ENCODE measurements around the gene DIABLO.
"Not testable (repeated sequence)": the region's sequence is repeated elsewhere in the genome, so short reads cannot be mapped to it uniquely, and the experiment has no call there.

DIABLO gene

DNA sequence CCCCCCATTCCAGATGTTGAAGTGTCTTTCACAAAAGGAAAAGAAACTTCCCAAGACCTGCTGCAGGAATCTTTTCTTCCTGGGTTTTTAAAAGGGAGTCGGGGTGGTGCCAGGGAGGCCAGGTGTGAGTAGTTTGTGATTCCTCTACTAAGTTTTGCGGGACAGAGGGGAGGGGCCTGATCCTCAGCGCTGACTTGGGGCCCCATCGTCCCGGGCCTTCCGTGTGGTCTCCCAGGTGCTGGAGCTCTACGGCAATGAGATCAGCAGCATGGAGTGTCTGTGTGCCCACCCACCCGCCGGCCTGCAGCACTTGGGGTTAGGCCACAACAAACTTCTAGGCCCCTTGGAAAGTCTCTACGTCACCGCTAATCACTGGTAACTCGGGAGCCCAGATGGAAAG is 38.4 kb downstream of the DIABLO start:
- DNase-seq = no peak

DNA sequence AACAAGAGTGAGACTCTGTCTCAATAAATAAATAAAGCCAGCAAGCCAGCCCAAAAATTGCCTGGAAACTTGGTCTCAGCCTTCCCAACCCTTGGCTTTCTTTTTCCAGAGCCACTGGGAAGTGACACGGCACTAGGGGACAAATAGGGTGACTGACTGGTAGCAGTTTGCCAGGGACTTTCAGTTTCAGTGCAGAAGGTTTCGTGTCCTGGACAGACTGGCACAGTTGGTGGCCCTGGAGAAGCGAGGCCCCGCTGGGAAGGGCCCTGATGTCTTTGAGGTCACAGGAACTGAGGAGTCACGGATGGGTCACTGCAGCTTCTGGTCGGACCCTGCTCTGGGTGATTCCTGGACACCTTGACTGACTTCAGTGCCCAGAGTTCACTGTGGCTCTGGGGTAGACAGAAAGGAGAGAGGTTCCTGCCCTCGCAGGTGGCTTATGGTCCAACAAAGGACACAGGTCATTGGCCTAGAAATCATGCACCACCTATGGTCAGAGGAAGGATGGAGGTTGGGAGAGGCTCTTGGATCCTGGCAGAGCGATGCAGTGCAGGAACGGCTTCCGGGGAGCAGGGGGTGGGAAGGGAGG is 40.3 kb downstream of the DIABLO start:
- DNase-seq = no peak

- no peak for DNase-seq
Observed at GRCh38 chr12:122185079-122185478, 40.8 kb downstream of the DIABLO start.

GRCh38 chr12:122184517-122184916 is 41.3 kb downstream of the DIABLO start:
- DNase-seq = no peak

DNA sequence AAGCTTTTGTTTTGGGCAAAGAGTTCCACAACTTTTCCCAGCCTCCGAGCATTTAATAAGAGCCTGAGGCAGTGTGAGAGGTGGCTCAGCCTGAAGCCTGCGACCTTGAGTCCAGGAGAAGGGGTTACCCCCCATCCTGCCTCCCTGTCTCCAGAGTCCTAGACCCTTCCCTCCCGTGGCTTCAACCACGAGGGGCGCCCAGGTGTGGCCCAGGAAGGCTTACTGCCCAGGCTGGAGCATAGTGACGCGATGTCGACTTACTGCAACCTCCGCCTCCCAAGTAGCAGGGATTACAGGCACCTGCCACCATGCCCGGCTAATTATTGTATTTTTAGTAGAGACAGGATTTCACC is 42.3 kb downstream of the DIABLO start:
- no peak for DNase-seq

DNA sequence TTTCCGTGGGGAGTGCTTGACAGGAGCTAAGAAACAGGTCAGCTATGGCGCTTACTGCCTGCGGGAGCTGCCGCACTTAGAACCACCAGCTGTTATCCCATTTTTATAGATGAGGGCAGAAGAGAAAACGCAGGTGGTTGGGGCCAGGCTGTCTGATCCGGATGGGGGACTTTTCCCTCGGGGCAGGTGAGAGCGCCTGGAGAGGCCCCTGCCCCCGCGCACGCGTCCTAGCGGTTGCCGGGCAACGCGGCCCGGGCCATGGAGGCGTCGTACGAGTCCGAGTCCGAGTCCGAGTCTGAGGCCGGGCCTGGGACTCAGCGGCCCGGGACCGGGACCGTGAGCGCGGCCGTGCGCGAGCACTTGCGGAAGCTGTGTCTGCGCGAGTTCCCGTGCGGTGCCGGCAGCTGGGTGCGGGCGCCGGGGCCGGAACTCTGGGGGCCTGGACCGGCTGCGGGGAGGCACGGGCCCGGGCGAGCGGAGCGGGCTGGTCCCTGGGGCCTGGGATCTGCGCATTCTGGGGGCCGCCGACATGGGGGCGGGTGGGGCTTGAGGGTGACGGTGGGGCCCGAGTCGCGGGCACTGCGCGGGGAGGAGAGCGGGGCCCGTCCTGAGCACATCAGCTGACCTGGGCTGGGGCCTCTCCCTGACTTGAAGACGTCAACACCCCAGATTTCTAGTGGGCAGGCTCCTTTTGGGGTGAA is 42.8 kb downstream of the DIABLO start, which contains the start of gene LRRC43:
Gene LRRC43 (plus strand): TSS at position 237 of the 701 bp plus-strand sequence. CDS start 22 bp downstream, at position 259.
- DNase-seq = peak; percentile 25

- not testable (repeated sequence) for DNase-seq
Observed at GRCh38 chr12:122176473-122176872, 49.4 kb downstream of the DIABLO start.

GRCh38 chr12:122174155-122174845 is 51.6 kb downstream of the DIABLO start, which contains the start of gene IL31:
TSS of gene IL31 (minus strand) at chr12:122174221. CDS start at chr12:122174172, 49 bp downstream.
- DNase-seq = no peak

DNA sequence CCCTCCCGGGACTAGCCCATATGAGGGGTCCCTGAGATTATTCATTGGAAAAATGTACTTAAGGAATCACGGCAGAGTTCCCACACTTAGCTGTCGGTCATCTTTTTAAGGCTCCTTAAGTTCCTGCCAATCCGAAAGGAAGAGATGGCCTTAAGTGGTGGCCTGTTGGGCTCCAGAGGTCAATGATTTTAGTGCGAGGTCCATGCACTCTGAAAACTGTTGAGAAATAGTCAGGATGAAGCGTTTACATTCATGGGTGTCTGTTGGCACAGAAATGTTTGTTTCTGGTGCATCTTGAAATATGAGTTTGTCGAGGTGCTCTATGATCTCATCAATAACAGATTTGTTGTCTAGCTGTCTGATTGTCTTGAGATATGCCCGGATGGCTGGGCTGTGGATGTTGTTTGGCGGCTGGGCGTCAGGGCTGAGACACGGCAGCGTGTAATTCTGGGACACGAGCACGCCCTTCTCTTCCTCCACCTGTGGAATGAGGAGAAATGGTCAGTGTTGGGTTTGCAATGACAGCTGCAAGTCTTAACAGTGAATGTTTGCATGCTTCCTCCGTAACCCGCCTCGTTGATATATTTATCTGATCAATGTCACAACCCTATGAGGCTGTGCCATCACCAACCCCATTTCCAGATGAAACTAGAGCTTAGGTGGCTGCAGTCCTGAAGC is 53.5 kb downstream of the DIABLO start:
- no peak for DNase-seq

- no peak for DNase-seq
Observed at GRCh38 chr12:122171399-122171798, 54.5 kb downstream of the DIABLO start.

GRCh38 chr12:122168492-122168891 is 57.4 kb downstream of the DIABLO start:
- no peak for DNase-seq

DNA sequence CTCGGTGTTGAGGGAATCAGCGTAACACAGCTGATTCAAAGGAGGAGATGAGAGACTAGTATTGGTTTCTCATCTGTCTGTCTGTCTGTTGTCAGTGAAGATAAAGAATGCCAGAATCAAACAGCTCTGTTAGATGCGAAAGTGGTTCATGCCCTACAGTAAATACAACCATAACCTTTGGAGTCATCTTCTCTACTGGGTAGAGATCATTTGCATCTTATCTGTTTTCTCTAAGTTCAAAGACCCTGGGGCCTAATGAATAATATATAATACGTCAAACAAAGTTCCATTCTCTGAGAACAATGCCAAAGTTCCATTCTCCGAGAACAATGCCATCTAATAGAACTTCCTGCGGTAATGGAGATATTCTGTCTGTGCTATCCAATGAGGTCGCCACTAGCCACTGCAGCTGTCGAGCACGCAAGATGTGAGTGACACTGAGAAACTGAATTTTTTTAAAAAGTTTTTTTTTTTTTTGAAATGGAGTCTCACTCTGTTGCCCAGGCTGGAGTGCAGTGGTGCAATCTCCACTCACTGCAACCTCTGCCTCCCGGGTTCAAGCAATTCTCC is 58.4 kb downstream of the DIABLO start:
- DNase-seq = no peak

GRCh38 chr12:122166422-122167349 is 59.2 kb downstream of the DIABLO start:
- DNase-seq = no peak

DNA sequence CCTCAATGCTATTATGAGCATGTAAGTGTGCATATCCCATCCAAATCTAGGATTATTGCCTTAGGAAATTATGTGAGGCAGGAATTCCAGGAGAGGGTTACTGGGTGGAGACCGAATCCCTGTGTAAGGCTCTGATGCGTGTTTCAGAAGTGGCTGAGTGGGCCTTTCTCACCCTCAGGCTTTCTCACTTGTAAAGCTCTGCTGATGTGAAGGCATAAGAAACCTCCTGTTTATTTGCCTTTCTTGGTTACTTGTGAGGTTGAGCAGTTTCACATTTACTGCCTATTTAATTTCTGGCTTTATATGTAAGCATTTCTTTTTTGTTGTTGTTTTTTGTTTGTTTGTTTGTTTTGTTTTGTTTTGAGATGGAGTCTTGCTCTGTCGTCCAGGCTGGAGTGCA is 62.9 kb downstream of the DIABLO start:
- DNase-seq = no peak

GRCh38 chr12:122161682-122162081 is 64.2 kb downstream of the DIABLO start:
- DNase-seq = no peak

DNA sequence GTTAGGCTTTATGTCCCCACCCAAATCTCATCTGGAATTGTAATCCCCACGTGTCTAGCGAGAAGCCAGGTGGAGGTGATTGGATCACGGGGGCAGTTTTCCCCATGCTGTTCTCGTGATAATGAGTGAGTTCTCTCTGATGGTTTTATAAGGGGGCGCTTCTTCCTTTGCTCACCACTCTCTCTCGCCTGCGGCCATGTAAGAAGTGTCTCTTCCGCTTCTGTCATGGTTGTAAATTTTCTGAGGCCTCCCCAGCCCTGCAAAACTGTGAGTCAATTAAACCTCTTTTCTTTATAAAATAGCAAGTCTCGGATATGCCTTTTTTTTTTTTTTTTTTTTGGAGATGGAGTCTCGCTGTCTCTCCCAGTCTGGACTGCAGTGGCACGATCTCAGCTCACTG is 65.1 kb downstream of the DIABLO start:
- no peak for DNase-seq

- DNase-seq = no peak
Observed at GRCh38 chr12:122159882-122160281, 66.0 kb downstream of the DIABLO start.

- DNase-seq = no peak
Observed at GRCh38 chr12:122158700-122159285, 67.1 kb downstream of the DIABLO start.
